Muscle layer of colon (tissue), 2 donors: ENCODE data around the gene SUMF1.

Experiments used
- H3K27ac ChIP-seq: one replicate; pipeline ENCODE4 v1.7.0; 2013; ENCODE audit warnings: low read depth, mild to moderate bottlenecking, low read length, moderate library complexity
- H3K27me3 ChIP-seq, 2 donors: one replicate each; pipeline ENCODE4 v1.7.0; 2013; ENCODE audit warnings: low read length in 2 of 2, mild to moderate bottlenecking in 2 of 2; ENCODE audit not compliant: insufficient read depth in 2 of 2, control insufficient read depth in 1 of 2
- H3K36me3 ChIP-seq: one replicate; pipeline ENCODE4 v1.7.0; 2013; ENCODE audit warnings: mild to moderate bottlenecking, low read length; ENCODE audit not compliant: insufficient read depth
- H3K4me1 ChIP-seq: one replicate; pipeline ENCODE4 v1.7.0; 2013; ENCODE audit warnings: mild to moderate bottlenecking, low read length; ENCODE audit not compliant: insufficient read depth
- H3K4me3 ChIP-seq, 2 donors: one replicate each; pipeline ENCODE4 v1.7.0; 2013; ENCODE audit warnings: low read length in 2 of 2, low read depth in 1 of 2, mild to moderate bottlenecking in 1 of 2, moderate library complexity in 1 of 2
- H3K9ac ChIP-seq: one replicate; pipeline ENCODE4 v1.7.0; 2013; ENCODE audit warnings: low read length
- H3K9me3 ChIP-seq: one replicate; pipeline ENCODE4 v1.7.0; 2013; ENCODE audit warnings: mild to moderate bottlenecking, low read length
- donor health status: abdominal sarcoma.
- donor health status: Adenocarcinoma of cecum.

The SUMF1 gene

DNA sequence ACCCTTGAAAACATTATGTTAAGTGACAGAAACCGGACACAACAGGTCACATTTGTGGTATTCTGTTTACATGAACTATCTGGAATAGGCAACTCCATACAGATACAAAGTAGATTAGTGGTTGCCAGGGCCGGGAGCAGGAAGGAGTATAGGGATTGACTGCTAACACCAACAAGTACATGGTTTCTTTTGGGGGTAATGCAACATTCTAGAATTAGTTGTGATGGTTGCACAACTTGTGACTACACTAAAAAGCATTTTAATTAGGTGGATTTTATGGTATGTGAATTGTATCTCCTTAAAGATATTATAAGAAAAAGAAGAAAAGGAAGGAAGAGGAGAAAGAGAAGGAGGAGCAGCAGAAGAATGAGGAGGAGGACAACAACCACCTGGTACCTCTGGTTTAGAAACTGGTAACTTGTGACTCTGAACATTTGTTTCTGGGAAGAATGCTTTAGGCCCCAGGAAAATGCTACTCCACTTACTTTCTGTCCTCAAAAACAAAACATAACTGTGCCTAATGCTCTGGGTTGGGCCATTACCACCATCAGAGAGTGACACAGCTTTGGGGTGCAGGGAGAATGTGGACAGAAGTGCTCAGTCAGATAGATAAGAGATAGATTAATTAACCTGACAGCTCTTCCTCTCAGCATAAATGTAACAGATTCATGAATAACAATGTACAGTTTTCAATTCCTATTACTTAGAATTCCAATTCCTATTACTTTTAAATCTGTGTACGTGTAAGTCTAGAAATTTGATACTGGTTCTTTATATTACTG is 143.6 kb downstream of the SUMF1 start:
- H3K4me1 ChIP-seq, result peaks cover 25% of the 10 kb centered on the region
- H3K9me3 ChIP-seq, result no peaks in the 10 kb centered on the region
- H3K27me3 ChIP-seq, result no peaks in the 10 kb centered on the region
- H3K27ac ChIP-seq, result no peak overlapping the region
- H3K36me3 ChIP-seq, result no peaks in the 10 kb centered on the region
- no peak overlapping the region for H3K9ac ChIP-seq
- H3K4me3 ChIP-seq, result no peak overlapping the region

GRCh38 chr3:4322635-4323034 is 144.4 kb downstream of the SUMF1 start:
- Histone ChIP-seq H3K4me1 (peaks cover 25% of the 10 kb centered on the region), H3K4me3 (no peak overlapping the region), H3K27ac (no peak overlapping the region), H3K9me3 (no peaks in the 10 kb centered on the region), H3K9ac (no peak overlapping the region), H3K36me3 (peaks cover 3% of the 10 kb centered on the region), H3K27me3 (no peaks in the 10 kb centered on the region)

DNA sequence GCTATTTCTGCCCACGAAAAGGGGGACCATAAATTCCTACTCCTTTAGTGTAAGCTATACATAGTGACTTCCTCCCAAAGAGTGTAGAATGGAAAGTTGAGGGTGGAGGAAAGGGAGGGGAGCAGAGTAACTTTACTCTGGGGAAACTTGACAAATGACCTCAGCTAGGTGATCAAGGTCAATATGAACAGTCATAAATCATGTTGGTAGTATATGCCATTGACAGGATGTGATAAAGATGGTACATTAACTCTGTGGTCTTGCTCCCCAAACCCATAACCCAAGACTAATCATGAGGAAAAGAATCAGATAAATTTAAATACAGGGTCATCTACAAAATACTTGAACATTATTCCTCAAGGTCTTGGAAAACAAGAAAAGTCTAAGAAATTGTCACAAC is 145.3 kb downstream of the SUMF1 start:
- H3K9ac ChIP-seq, result no peak overlapping the region
- no peaks in the 10 kb centered on the region for H3K27me3 ChIP-seq
- peaks cover 25% of the 10 kb centered on the region for H3K4me1 ChIP-seq
- no peaks in the 10 kb centered on the region for H3K9me3 ChIP-seq
- H3K4me3 ChIP-seq, result no peak overlapping the region
- H3K36me3 ChIP-seq, result peaks cover 3% of the 10 kb centered on the region
- no peak overlapping the region for H3K27ac ChIP-seq

GRCh38 chr3:4320096-4320911 is 146.8 kb downstream of the SUMF1 start:
- Histone ChIP-seq H3K4me1 (peaks cover 25% of the 10 kb centered on the region), H3K4me3 (no peak overlapping the region), H3K27ac (no peak overlapping the region), H3K9ac (no peak overlapping the region), H3K36me3 (peaks cover 3% of the 10 kb centered on the region), H3K27me3 (no peaks in the 10 kb centered on the region), H3K9me3 (no peaks in the 10 kb centered on the region)

DNA sequence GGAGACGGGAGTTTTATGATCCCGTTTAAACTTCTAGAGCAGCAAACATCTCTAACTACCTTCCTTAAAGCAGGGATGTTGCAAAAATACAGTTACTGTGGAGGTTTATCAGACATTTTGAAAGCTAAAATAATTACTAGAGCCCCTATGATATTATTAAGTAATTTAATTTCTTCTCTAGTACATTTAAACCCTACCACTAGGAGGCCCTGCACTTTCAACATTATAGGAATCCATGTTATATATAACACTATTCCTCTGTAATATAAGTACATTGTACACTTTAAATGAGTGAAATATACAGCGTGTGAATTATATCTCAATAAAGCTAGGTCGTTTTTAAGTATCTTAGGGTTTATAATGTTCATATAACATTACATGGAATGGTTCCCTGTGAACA is 152.4 kb downstream of the SUMF1 start:
- H3K27ac ChIP-seq, result no peak overlapping the region
- H3K4me3 ChIP-seq, result no peak overlapping the region
- H3K27me3 ChIP-seq, result no peaks in the 10 kb centered on the region
- H3K36me3 ChIP-seq, result peaks cover 3% of the 10 kb centered on the region
- peaks cover 2% of the 10 kb centered on the region for H3K4me1 ChIP-seq
- H3K9ac ChIP-seq, result no peak overlapping the region
- H3K9me3 ChIP-seq, result no peaks in the 10 kb centered on the region

- no peak overlapping the region for H3K4me3 ChIP-seq
- no peak overlapping the region for H3K9ac ChIP-seq
- H3K9me3 ChIP-seq, result no peaks in the 10 kb centered on the region
- no peaks in the 10 kb centered on the region for H3K4me1 ChIP-seq
- H3K36me3 ChIP-seq, result peaks cover 3% of the 10 kb centered on the region
- H3K27ac ChIP-seq, result no peak overlapping the region
- no peaks in the 10 kb centered on the region for H3K27me3 ChIP-seq
Observed at GRCh38 chr3:4313606-4314293, 153.3 kb downstream of the SUMF1 start.

- peaks cover 12% of the 10 kb centered on the region for H3K4me1 ChIP-seq
- no peak overlapping the region for H3K9ac ChIP-seq
- H3K27me3 ChIP-seq, result no peaks in the 10 kb centered on the region
- no peak overlapping the region for H3K27ac ChIP-seq
- H3K36me3 ChIP-seq, result no peaks in the 10 kb centered on the region
- H3K9me3 ChIP-seq, result no peaks in the 10 kb centered on the region
- no peak overlapping the region for H3K4me3 ChIP-seq
Observed at GRCh38 chr3:4311496-4311895, 155.6 kb downstream of the SUMF1 start.
